Activated naive CD8-positive, alpha-beta T cell treated with anti-CD3 and anti-CD28 coated beads for 36 hours (primary cell): ENCODE results near the gene TPST1. TPM values are rescaled to one million over a fixed set of nuclear protein-coding genes. Genes with fewer than 3 reads are reported as not detected.
"Not testable (repeated sequence)": the region's sequence is repeated elsewhere in the genome, so short reads cannot be mapped to it uniquely, and the experiment has no call there.

Experiments used
- DNase-seq: peaks from one replicate; pipeline ENCODE4 v3.0.0; 2021
- H3K27ac Mint-ChIP-seq: one replicate; pipeline ENCODE4 v1.8.0; 2022; ENCODE audit warnings: mild to moderate bottlenecking, moderate library complexity, mixed read lengths
- H3K27me3 Mint-ChIP-seq: one replicate; pipeline ENCODE4 v1.8.0; 2022; ENCODE audit warnings: mild to moderate bottlenecking, mixed read lengths
- H3K36me3 Mint-ChIP-seq: one replicate; pipeline ENCODE4 v1.8.0; 2021; ENCODE audit warnings: mild to moderate bottlenecking, mixed read lengths
- H3K4me1 Mint-ChIP-seq: one replicate; pipeline ENCODE4 v1.8.0; 2021; ENCODE audit warnings: mixed read lengths
- H3K4me3 Mint-ChIP-seq: one replicate; pipeline ENCODE4 v1.8.0; 2022; ENCODE audit warnings: mild to moderate bottlenecking, moderate library complexity, mixed read lengths
- H3K9me3 Mint-ChIP-seq: one replicate; pipeline ENCODE4 v1.8.0; 2022; ENCODE audit warnings: mixed read lengths
- total RNA-seq, 2 experiments: library from RNA; stranded (reverse); gene quantifications; one replicate each; pipeline ENCODE4 v1.2.3, GENCODE V29; 2021

Gene TPST1
- total RNA-seq, 2 experiments from 2014 or later, result 3.0 to 4.1 TPM

DNA sequence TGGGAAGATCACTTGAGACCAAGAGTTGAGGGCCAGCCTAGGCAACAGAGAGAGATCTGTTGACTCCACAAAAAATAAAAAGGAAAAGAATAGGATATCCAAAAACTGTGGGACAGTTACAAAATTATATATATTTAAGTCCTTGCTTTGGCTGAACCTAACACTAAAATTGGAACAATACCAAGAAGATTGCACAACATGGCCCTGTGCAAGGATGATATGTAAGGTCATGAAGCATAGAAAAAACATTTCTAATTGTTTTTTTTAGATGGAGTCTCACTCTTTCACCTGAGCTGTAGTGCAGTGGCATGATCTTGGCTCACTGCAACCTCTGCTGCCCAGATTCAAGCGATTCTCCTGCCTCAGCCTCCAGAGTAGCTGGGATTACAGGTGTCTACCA is 139.0 kb downstream of the TPST1 start:
- H3K4me3 Mint-ChIP-seq, result no peak overlapping the region
- no peaks in the 10 kb centered on the region for H3K27me3 Mint-ChIP-seq
- peaks cover 5% of the 10 kb centered on the region for H3K4me1 Mint-ChIP-seq
- peaks cover 12% of the 10 kb centered on the region for H3K36me3 Mint-ChIP-seq
- H3K9me3 Mint-ChIP-seq, result peaks cover 19% of the 10 kb centered on the region
- H3K27ac Mint-ChIP-seq, result no peak overlapping the region
- no peak for DNase-seq

DNA sequence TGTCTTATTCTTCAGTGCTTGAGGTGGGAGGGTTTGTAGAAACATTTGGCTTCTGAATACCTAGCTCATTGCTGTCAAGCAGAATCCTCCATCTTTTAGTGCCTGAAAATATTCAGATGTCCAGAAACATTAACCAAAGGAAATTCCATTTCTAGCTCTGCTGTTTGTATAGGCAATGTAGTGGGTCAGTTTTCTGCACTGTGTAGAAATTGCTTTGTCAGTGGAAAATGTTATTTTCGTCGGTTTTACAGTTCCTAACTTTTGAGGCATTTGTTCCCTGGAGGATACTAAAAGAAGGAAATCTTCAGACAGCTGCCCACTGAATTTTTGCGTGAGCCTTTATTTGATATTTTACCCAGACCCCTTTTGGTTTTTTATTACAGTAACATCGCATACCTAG is 143.4 kb downstream of the TPST1 start:
- no peak overlapping the region for H3K27ac Mint-ChIP-seq
- no peak for DNase-seq

DNA sequence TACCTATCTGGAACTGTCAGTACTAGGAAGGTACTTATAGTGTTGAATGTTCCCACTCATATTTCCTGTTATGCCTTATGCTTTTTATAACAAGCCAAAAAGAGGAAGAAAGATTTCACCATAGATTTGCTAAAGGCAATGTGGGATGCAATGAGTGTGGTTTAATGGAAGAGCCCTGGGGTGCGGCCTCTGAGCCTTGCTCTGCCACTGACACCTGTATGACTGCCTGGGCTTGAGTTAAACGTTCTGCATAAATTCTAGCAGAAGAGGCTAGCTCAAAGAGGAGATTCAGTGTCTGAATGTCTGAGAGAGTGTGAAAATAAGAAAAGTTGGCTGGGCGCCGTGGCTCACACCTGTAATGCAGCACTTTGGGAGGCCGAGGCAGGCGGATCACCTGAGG is 143.8 kb downstream of the TPST1 start:
- Mint-ChIP-seq H3K9me3 (peaks cover 4% of the 10 kb centered on the region), H3K36me3 (peaks cover 3% of the 10 kb centered on the region), H3K4me1 (peaks cover 5% of the 10 kb centered on the region), H3K27ac (no peak overlapping the region), H3K4me3 (no peak overlapping the region), H3K27me3 (no peaks in the 10 kb centered on the region)
- no peak for DNase-seq

More for the DNA sequence above, 143.4 kb downstream of the TPST1 start:
- H3K27me3 Mint-ChIP-seq, result no peaks in the 10 kb centered on the region
- H3K9me3 Mint-ChIP-seq, result peaks cover 5% of the 10 kb centered on the region
- peaks cover 3% of the 10 kb centered on the region for H3K36me3 Mint-ChIP-seq
- peaks cover 5% of the 10 kb centered on the region for H3K4me1 Mint-ChIP-seq
- no peak overlapping the region for H3K4me3 Mint-ChIP-seq

DNA sequence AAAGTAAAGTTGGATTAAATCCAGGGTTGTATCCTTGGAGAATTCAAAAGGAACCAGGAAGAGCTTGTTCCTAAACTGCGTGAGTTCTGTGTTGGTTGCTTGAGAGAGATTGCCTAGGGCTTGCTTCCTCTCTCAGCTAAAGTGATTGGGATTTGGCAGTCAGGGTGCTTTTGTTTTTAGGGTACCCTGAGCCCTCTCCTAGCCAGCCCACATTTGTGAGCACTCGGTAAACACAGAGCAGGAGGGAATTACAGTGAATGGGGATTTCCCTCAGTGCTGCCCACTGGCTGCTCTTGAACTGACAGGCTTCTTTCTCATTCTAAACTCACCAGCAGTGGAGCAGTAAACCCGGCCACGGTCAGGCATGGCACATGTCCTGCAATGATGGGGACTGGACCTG is 146.9 kb downstream of the TPST1 start:
- no peak overlapping the region for H3K27ac Mint-ChIP-seq
- peaks cover 5% of the 10 kb centered on the region for H3K4me1 Mint-ChIP-seq
- H3K27me3 Mint-ChIP-seq, result no peaks in the 10 kb centered on the region
- H3K9me3 Mint-ChIP-seq, result no peaks in the 10 kb centered on the region
- no peak overlapping the region for H3K4me3 Mint-ChIP-seq
- DNase-seq, result no peak
- no peaks in the 10 kb centered on the region for H3K36me3 Mint-ChIP-seq

DNA sequence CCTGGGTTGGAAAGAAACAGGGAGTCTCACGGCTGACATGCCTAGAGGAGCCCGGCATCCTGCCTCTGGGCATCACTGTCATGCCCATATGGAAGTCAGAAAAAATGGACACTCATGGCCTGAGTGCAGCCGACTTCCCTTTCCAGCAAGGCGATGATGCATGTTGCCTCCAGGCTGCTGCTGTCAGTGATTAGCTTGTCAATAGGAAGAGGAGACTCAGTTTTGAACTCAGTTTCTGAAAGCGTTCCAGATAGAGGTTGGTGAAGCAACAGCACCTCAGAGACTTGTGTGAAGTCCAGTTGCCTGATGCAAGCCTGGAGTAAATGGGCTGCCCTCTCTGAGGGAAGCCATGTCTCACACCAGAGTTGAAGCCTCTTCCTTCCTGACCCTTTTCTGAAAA is 148.4 kb downstream of the TPST1 start:
- no peaks in the 10 kb centered on the region for H3K9me3 Mint-ChIP-seq
- no peaks in the 10 kb centered on the region for H3K36me3 Mint-ChIP-seq
- no peaks in the 10 kb centered on the region for H3K27me3 Mint-ChIP-seq
- DNase-seq, result no peak
- H3K4me1 Mint-ChIP-seq, result peaks cover 5% of the 10 kb centered on the region
- H3K27ac Mint-ChIP-seq, result no peak overlapping the region
- H3K4me3 Mint-ChIP-seq, result no peak overlapping the region

DNA sequence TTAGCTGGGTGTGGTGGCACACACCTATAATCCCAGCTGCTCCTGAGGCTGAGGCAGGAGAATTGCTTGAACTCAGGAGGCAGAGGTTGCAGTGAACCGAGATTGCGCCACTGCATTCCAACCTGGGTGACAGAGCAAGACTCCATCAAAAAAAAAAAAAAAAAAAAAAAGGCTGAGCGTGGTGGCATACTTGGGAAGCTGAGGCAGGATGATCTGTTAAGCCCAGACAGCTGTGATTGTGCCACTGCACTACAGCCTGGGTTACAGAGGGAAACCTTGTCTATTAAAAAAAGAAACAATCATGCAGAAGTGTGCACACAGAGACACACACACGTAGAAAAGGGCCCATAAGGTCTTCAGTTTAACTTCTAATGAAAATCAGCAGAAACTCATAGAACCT is 150.6 kb downstream of the TPST1 start:
- no peak overlapping the region for H3K27ac Mint-ChIP-seq
- no peaks in the 10 kb centered on the region for H3K27me3 Mint-ChIP-seq
- H3K4me3 Mint-ChIP-seq, result no peak overlapping the region
- no peaks in the 10 kb centered on the region for H3K9me3 Mint-ChIP-seq
- no peaks in the 10 kb centered on the region for H3K4me1 Mint-ChIP-seq
- no peaks in the 10 kb centered on the region for H3K36me3 Mint-ChIP-seq
- DNase-seq, result no peak

DNA sequence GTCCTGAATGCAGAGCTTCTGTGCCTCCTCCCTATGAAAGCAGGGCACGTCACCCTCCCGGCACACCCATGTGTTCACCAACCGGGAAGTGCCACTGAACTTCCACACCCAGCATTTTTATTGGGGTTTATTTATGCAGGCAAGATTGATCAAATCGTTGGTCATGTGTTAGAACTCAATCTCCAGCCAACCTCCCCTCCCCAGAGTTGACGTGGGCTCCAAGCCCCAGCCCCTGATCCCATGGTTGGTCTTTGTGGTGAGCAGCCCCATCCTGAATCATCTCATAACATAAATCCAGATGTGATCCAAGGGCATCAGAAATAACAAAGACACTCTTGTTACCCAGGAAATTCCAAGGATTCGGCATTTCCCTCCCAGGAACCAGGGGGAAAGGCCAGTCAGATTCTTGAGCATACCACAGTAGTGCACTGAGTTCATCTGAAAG is 151.2 kb downstream of the TPST1 start:
- no peak for DNase-seq
- no peaks in the 10 kb centered on the region for H3K4me1 Mint-ChIP-seq
- no peaks in the 10 kb centered on the region for H3K27me3 Mint-ChIP-seq
- no peak overlapping the region for H3K27ac Mint-ChIP-seq
- no peaks in the 10 kb centered on the region for H3K36me3 Mint-ChIP-seq
- no peak overlapping the region for H3K4me3 Mint-ChIP-seq
- no peaks in the 10 kb centered on the region for H3K9me3 Mint-ChIP-seq

DNA sequence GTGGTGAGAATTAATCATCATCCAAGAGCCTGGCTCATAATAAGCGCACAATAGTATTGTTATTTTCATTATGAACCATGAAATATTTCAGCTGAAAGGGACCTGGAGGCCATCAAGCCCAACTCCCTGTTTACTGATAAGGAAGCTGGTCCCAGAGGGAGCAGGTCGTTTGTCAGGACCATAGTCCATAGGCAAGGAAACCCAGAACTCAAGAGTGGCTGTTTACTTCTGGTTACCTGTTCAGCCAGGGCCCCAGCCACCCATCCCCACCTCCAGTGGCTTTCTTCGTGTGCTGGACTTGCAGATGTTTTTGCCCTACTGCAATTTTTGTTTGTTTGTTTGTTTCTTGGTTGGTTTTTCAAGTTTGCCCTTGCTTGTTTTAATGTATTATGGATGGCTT is 152.0 kb downstream of the TPST1 start:
- Mint-ChIP-seq H3K9me3 (no peaks in the 10 kb centered on the region), H3K4me3 (no peak overlapping the region), H3K27ac (no peak overlapping the region), H3K4me1 (no peaks in the 10 kb centered on the region), H3K27me3 (no peaks in the 10 kb centered on the region), H3K36me3 (no peaks in the 10 kb centered on the region)
- DNase-seq, result no peak

DNA sequence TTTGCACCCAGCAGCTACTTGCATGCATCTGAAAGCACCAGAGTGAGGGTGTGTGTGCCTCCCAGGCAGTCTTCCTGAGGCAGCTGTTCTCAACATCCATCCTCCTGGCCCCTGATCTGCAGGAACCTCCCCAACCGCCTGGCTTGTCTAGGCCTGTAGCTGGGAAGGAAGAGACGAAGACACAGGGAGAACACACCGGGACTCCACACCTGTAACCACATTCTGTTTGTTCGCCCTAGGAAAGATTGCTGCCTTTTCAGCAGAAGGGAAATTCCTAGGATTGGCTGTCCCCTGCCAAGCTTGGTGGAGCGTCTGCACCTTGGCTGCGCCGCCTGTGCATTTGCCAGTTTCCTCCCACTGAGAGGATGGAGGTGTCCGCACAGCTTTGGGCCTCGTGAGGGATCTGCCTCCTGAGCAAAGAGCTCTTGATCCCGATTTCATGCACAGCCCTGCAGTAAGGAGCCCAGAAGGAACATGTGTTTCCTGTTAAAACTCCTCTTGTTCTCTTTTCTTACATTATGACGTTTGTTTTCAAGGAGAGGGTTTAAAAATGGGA is 154.6 kb downstream of the TPST1 start:
- Mint-ChIP-seq H3K4me3 (no peak overlapping the region), H3K27me3 (no peaks in the 10 kb centered on the region), H3K27ac (no peak overlapping the region), H3K9me3 (peaks cover 2% of the 10 kb centered on the region), H3K36me3 (no peaks in the 10 kb centered on the region), H3K4me1 (no peaks in the 10 kb centered on the region)
- no peak for DNase-seq

DNA sequence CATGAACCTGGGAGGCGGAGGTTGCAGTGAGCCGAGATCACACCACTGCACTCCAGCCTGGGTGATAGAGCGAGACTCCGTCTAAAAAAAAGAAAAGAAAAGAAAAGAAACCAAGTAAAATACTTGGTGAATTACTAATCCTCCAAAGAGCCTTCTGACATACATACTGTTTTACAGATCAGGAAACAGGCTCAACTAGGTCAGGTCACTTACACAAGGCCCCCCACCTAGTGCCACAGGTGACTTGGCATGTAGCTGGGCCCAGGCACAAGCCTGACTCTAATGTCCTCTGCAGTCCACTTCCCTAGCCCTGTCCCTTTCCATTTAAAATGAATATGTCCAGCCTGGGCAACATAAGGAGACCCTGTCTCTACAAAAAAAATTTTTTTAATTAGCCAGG is 157.0 kb downstream of the TPST1 start:
- Mint-ChIP-seq H3K27me3 (no peaks in the 10 kb centered on the region), H3K4me1 (no peaks in the 10 kb centered on the region), H3K9me3 (peaks cover 2% of the 10 kb centered on the region), H3K4me3 (no peak overlapping the region), H3K36me3 (no peaks in the 10 kb centered on the region), H3K27ac (no peak overlapping the region)
- no peak for DNase-seq

DNA sequence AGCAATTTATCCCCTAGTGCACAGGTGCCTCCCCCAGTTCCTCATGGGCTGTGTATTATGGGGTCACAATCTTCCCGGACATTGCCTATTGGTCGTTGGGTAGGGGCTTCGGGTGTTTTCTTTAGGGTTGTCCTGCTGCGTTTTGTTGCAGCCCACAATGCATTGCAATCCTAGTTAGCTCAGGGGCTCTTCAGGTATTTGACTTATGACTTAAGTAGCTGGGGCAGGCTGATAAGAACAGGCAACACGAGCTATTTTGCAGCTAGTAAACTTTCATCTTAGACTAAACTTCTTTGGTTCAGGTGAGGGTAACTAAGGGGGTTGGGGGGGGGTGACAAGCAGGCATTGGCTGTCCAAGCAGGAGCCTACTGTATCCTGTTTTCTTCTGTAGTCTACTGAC is 158.5 kb downstream of the TPST1 start:
- peaks cover 2% of the 10 kb centered on the region for H3K9me3 Mint-ChIP-seq
- no peaks in the 10 kb centered on the region for H3K4me1 Mint-ChIP-seq
- no peak for DNase-seq
- no peak overlapping the region for H3K27ac Mint-ChIP-seq
- H3K27me3 Mint-ChIP-seq, result no peaks in the 10 kb centered on the region
- no peak overlapping the region for H3K4me3 Mint-ChIP-seq
- H3K36me3 Mint-ChIP-seq, result no peaks in the 10 kb centered on the region

DNA sequence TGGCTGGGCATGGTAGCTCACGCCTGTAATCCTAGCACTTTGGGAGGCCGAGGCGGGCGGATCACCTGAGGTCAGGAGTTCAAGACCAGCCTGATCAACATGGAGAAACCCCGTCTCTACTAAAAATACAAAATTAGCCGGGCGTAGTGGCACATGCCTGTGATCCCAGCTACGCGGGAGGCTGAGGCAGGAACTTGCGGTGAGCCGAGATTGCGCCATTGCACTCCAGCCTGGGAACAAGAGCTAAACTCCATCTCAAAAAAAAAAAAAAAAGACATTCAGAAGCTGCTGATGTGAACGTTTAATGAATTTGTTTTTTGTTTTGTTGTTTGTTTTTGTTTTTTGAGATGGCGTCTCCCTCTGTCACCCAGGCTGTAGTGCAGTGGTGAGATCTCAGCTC is 159.9 kb downstream of the TPST1 start:
- not testable (repeated sequence) for H3K4me1 Mint-ChIP-seq, H3K27me3 Mint-ChIP-seq, H3K27ac Mint-ChIP-seq, H3K36me3 Mint-ChIP-seq, H3K4me3 Mint-ChIP-seq, DNase-seq, H3K9me3 Mint-ChIP-seq

DNA sequence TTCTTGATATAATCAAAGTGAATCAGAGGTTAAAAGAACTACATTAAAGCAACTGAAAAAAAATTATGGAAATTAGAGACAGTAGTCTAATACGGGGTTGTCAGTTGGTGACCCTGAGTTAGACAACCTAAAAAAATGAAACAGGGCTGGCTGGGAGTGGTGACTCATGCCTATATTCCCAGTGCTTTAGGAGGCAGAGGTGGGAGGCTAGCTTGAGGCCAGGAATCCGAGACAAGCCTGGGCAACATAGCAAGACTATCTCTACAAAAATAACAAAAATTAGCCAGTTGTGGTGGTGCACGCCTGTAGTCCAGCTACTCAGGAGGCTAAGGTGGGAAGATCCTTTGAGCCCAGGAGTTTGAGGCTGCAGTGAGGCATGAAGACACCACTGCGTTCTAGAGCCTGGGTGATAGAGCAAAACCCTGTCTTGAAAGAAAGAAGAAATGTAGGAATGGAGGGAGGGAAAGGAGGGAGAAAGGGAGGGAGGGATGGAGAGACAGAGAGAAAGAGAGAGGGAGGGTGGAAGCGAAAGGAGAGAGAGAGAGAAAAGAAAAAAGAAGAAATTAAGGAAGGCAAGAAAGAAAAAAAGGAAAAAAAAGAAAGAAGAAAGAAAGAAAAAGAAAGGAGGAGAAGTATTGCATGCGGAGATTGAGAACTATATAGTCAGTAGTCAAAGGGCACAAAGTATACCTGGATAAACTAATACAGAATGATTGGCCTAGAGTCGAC is 166.1 kb downstream of the TPST1 start:
- no peak overlapping the region for H3K4me3 Mint-ChIP-seq
- peaks cover 6% of the 10 kb centered on the region for H3K36me3 Mint-ChIP-seq
- no peaks in the 10 kb centered on the region for H3K27me3 Mint-ChIP-seq
- H3K4me1 Mint-ChIP-seq, result no peaks in the 10 kb centered on the region
- no peak for DNase-seq
- H3K27ac Mint-ChIP-seq, result no peak overlapping the region
- no peaks in the 10 kb centered on the region for H3K9me3 Mint-ChIP-seq

DNA sequence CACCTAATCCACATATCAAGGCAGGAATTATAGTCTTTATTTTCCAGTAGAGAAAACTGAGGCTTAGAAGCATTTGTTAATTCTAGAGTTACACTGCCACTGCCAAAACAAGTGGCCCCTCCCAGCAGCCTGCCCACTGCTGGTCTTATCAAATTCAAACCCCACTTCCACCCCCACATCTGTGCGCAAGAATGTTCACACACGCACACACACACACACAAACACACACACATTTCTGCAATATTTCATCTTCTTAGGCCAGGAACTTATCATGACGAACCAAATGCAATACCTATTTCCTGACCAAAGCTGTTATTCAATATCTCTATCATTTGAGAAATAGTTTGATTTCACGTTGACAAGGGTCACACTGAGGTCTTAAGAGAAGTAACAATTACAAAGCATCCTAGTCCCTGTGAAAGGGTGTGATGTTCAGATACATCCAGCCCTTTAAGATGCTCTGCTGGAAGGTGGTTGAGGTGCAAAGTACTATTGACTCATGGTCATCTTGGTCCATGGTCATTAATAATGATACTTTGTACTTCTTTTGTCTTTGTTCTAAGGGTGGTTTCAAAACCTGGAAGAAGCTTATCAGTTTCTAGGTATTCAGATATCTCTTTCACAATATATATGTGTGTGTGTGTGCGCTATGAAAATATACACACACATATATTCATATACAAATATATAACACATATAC is 169.2 kb downstream of the TPST1 start:
- H3K9me3 Mint-ChIP-seq, H3K4me1 Mint-ChIP-seq, DNase-seq, H3K27me3 Mint-ChIP-seq, H3K27ac Mint-ChIP-seq, H3K4me3 Mint-ChIP-seq: not testable (repeated sequence)
- peaks cover 25% of the 10 kb centered on the region for H3K36me3 Mint-ChIP-seq

DNA sequence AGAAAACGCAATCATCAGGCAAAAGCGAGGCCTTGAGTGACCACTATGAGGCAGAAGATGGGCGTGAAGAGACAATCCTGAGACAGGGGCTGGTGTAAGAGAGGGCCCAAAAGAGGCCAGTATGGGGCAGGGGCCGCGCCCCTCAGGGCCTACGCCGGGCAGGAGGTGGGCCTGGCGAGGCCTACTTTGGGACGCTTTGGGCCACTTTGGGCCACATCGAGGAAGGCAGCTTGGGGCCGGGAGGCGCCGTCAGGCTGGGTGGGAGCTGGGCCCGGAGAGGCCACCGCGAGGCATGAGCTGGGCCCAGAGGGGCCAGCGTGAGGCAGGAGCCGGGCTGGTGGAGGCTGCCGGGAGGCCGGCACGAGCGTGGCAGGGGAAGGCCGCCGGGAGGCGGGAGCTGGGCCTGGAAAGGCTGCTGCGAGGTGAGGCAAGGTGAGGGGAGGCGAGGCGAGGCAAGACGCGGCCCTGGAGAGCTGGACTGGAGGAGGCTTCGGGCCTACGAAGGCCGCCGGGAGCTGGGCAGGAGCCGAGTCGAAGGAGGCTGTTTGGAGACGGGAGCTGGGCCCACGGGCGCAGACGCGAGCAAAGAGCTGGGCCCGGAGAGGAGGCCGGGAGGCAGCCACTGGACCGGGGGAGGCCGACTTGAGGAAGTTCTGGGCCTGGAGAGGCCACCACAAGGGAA is 171.3 kb downstream of the TPST1 start:
- H3K27ac Mint-ChIP-seq, result no peak overlapping the region
- peaks cover 37% of the 10 kb centered on the region for H3K36me3 Mint-ChIP-seq
- no peaks in the 10 kb centered on the region for H3K27me3 Mint-ChIP-seq
- H3K4me1 Mint-ChIP-seq, result no peaks in the 10 kb centered on the region
- no peak for DNase-seq
- peaks cover 17% of the 10 kb centered on the region for H3K9me3 Mint-ChIP-seq
- no peak overlapping the region for H3K4me3 Mint-ChIP-seq
